Activated CD8-positive, alpha-beta memory T cell treated with anti-CD3 and anti-CD28 coated beads for 48 hours (primary cell): ENCODE measurements around the gene GPR32.
"Not testable (repeated sequence)": the region's sequence is repeated elsewhere in the genome, so short reads cannot be mapped to it uniquely, and the experiment has no call there.

ENCODE experiments used
- DNase-seq, 3 experiments: peaks; one replicate each; pipeline ENCODE4 v3.0.0-alpha.2; 2020; ENCODE audit warnings: low read depth in 2 of 3, low spot score in 2 of 3

Gene GPR32

DNA sequence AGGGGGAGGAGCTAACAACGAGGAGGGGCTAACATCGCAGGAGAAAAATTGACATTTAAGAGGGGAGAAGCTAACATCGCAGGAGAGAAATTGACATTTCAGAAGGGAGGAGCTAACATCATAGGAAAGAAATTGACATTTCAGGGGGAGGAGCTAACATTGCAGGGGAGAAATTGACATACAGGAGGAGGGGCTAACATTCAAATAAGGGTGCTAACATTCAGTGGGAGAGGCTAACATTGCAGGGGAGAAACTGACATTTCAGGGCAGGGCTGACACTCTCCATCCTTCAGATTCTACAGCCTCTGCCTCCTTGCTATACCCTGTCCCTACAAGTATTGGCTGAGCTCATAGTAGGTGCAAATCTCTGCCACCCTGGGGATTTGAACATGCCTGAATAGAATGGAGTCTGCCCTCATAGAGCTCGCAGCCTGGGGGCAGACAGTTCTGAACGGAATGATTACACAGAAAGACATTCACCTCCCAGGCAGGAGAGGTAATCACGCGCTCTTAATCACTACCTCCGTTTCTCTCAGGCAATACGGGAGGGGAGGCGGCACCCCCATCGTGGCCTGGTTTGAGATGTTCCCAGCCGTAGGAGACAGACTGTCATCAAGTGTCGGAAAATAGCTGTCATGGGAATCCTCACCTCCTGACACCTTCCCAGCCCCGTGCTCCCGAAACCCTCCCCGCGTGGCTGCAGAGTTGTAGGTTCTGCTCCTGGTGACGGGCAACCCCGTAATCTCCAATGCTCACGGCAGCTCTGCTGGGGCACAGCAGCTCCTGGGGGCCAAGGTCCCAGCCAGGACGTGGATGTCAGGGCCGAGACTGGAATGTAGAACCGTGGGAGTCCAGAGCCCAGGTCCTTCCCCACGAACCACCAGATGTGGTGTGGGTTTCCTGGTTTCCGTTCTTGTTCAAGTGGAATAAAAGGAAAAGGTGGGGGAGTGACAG is 9.5 kb downstream of the GPR32 start:
- DNase-seq, result no peak

DNA sequence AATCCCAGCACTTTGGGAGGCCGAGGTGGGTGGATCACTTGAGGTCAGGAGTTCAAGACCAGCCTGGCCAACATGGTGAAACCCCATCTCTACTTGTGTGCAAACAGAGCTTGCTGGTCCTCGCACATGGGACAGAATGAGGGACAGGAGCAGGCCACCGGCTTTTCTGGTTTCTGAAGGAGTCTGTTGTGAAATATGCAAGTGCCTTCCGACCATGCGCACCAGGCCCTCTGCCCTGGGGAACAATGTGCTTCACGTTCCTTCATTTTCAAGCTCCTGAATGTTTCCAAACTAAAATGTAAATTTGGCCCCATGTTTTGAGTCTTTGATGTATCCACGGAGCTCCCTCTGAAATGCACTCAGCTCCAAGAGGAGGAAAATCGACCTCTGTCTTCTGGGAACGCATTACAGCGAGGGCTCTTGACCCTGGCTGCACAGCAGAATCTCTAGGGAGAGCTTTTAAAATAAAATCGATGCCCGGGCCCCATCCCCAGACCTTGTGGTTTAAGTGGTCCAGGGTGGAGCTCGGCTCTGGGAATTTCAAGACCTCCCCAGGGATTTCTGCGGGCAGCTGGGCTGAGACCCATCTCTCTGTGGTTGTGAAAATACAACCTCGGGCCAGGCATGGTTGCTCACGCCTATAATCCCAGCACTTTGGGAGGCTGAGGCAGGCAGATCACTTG is 10.6 kb downstream of the GPR32 start:
- DNase-seq, result no peak

DNA sequence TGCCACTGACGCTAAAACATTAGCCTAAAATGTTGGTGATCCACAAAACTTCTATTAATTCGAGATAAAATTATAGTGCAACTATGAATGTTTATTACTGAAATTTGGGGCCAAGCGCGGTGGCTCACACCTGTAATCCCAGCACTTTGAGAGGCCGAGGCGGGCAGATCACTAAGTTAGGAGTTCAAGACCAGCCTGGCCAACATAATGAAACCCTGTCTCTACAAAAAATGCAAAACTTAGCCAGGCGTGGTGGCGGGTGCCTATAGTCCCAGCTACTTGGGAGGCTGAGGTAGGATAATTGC is 13.5 kb downstream of the GPR32 start:
- not testable (repeated sequence) for DNase-seq

DNA sequence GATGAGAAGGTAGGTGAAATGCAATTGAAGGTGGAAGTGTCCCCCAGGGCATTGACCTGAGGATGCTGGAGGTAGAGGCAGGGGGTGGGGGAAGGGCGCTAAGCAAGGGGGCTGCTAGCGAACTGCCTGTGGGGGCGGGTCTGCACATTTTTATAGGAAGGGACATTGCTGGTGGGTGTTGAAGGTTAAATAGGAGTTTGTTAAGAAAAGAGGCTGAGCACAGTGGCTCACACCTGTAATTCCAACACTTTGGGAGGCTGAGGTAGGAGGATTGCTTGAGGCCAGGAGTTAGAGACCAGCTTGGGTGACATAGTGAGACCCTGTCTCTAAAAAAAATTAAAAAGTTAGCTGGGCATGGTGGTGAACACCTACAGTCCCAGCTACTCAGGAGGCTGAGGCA is 14.4 kb downstream of the GPR32 start:
- DNase-seq, result no peak

DNA sequence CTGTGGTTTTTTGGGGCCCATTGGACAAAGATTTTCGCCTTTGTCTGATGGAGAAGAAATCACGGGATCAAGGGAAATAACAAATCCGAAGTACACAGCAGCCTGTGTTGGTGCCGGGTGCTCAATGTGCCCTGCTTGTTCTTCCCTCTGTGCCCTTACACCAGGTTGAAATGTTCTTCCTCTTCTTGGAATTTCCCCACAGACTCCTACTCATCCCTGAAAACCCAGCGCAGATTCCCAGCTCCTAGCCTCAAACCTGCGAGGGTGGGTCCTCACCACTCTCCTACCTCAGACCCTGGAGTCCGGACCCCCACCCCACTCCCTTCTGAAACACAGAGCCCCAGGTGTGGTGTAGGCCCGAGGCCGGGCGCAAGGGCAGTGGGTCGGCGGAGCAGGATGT is 15.1 kb downstream of the GPR32 start:
- DNase-seq, result no peak

DNA sequence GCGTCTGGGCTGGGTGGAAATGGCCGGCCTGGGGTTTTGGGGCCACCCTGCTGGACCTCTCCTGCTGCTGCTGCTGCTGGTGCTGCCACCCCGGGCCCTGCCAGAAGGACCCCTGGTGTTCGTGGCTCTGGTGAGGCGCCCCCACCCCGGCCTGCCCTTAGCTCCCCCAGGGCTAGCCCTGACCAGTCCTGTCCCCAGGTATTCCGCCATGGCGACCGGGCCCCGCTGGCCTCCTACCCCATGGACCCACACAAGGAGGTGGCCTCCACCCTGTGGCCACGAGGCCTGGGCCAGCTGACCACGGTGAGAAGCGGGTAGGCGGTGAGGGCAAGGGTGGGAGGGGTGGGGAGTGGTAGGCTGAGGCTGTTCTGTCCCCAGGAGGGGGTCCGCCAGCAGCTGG is 20.1 kb downstream of the GPR32 start, which contains the start of gene ACP4:
ACP4 (plus strand) TSS at position 20 of the 400 bp plus-strand sequence; CDS start at position 20, 0 bp downstream.
- DNase-seq, result no peak

DNA sequence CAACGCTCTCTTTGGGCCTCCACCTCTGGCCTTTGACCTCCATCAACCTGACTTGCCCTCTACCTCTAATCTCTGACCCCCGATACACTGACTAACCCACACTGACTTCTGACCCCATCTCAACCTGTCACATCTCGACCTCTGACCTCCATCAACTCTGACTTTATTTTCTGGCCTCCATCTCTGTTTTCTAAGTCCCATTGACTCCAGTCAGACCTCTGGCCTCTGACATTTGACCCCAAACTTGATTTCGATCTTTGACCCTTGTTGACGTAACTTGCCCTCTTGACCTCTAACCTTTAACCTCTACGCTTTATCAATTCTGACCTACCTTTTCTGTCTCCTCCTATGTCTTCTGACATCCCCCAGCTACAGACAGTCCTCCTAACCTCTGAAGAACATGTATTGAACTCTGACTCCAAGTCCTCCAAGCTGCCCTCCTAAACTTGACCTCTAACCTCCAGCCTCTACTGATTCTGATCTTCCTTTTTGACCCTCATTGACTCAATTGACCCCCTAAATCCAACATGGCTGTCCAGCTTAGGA is 20.7 kb downstream of the GPR32 start:
- DNase-seq, result no peak

DNA sequence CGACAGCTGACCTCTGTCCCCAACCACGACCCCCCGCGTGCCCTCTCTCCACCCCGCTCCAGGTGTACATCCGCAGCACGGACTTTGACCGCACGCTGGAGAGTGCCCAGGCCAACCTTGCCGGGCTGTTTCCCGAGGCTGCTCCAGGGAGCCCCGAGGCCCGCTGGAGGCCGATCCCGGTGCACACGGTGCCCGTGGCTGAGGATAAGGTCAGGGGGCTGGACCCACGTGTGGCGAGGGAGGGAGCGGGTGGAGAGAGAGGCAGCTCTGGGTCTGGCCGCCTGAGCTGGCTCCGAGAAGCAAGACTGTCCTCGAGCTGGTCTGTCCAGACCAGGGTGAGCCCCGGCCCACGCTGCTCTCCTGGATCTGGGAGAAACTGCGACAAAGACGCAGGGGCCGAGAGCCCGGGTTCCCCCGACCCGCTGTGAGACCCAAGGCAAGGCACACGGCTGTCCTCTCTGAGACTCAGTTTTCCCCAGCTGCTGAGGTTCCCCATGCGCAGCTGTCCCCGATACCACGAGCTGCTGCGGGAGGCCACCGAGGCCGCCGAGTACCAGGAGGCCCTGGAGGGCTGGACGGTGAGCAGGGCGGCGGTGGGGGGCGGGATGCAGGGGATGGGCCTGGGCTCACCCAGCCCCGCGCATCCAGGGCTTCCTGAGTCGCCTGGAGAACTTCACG is 21.5 kb downstream of the GPR32 start:
- no peak for DNase-seq

DNA sequence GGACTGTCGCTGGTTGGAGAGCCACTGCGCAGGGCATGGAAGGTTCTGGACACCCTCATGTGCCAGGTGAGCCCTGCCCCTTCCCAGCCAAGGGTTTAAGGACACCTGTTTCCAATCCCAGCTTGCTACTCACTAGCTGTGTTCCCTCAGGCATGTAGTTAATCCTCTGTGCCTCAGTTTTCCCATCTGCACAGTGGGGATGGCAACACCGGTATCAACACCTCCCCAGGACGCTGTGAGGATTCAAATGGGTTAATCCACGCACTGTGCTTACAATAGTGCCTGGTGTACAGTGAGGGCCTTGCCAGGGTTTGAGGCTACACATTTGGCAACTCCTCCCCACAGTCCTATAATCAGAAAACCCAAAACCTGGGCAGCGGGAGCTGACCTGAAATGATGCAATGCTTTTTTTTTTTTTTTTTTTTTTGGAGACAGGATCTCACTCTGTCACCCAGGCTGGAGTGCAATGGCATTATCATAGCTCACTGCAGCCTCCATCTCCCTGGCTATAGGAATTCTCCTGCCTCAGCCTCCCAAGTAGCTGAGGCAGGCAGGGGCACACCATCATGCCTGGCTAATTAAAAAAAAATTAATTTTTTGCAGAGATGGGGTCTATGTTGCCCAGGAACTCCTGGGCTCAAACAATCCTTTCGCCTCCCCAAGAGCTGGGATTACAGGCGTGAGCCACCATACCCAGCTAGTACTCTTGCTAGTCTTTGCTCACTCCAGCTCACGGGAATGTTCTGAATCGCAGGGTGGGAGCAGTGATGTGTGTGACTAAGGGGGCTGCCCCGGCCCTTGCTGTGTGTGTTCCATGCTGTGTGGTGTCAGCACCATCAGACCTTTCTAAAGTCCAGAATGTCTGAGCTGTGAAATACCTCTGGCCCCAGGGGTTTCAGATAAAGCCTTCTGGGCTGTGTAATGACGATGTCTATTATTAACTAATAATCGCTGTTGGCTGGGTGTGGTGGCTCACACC is 22.3 kb downstream of the GPR32 start:
- DNase-seq, result no peak

DNA sequence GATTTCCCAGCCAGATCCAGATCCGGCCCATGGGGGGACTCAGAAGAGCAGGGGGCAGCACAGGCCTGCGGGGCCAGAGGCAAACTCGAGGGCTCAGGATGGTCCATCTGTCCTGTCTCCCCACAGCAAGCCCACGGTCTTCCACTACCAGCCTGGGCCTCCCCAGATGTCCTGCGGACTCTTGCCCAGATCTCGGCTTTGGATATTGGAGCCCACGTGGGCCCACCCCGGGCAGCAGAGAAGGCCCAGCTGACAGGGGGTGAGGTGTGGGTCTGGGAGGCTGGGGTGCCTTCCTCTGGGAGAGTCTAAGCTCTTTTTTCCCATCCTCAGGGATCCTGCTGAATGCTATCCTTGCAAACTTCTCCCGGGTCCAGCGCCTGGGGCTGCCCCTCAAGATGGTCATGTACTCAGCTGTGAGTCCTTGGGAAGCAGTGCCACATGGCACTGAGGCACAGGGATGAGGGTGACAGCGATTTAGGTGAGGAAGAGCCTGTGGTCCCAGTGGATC is 23.3 kb downstream of the GPR32 start:
- no peak for DNase-seq

DNA sequence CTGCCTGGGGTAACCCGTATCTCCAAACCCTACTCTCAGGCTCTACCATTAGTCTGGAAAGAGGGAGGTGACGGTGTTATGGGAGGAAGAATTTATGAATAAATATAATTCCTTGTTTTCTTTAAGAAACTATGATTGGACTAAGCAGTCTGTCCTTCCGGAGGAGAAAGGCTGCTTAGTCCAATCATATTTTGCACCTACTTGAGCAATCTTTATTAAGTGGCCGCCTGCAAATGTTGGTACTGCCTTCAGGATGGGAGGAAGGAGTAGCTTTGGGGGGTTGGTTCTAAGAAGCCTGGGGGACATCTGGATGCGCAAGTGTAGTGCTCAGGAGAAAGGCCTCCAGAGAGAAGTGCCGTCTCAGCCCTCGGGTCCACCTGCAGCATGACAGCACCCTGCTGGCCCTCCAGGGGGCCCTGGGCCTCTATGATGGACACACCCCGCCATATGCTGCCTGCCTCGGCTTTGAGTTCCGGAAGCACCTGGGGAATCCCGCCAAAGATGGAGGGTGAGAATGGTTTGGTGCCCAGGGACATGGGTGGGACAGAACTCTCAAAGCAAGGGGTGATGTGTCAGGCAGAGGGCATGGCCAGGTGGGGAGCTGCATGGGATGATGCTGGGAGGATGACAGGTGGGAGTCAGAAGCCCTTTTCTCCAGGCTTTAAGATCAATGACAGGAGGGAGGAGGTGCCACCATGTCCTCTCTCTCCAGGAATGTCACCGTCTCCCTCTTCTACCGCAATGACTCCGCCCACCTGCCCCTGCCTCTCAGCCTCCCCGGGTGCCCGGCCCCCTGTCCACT is 24.0 kb downstream of the GPR32 start:
- no peak for DNase-seq

DNA sequence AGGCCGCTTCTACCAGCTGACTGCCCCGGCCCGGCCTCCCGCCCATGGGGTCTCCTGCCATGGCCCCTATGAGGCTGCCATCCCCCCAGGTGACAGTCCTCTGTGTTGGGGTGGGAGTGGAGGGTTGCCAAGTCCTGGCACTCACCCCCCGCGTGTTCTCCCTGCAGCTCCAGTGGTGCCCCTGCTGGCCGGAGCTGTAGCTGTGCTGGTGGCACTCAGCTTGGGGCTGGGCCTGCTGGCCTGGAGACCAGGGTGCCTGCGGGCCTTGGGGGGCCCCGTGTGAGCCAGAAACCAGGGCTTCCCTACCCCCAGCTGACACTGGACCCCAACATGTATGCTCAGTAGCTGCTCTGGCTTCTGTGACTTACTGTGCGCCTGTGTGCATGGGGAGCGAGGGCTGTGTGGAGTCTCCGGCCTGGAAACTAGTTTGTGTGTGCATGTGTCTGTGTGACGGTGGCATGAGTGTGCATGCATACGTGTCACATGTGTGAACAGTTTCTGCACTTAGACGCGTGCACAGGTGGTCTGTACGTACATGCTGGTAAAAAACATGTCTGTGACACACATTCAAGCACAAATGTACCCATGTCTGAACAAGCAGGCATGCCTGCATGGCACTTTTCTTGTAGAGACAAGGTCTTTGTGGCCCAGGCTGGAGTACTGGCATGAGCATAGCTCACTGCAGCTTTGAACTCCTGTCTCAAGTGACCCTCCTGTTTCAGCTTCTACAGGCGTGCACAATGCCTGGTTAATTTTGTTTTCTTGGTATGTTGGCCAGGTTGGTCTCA is 24.8 kb downstream of the GPR32 start:
- peak in 2 of 3 experiments; percentile 35 to 51 for DNase-seq

DNA sequence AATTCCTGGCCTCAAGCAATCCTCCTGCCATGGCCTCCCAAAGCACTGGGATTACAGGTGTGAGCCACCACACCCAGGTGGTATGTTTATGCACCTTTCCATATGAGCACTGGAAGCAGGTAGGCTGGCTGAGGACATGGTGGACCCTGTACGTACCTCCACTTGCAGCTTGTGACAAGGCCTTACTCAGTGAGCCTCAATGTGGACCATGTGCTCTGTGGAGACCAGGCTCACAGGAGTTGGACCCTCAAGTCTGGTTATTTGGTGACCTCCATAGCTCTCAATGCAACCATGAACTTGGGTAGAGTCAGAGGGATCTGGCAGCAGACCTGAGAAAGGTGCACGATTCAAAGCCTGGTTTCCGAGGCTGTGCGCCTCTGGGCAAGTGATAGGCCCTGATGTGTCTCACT is 25.4 kb downstream of the GPR32 start:
- DNase-seq, result no peak

DNA sequence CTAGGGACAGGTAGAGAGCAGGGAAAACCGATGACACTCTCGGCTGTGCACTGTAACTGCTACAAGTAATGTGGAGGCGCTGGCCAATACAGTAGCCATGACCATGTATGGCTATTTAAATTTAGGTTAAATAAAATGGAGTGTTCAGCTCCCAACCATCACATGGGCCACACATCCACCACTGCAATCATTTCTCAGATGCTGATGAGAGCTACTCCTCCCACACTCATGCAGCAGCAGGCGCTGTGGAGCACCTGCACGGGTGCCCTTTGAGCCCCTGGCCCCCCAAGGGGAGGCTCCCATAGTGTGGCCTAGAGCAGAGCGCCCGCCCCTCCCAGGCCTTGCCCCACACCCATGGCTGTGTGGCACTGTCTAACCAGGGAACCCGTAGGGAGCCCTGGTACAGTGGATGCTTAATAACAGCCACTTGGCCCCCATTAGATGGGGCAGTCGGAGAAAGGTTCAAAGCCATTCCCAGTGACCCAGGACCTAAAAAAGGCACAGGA is 25.9 kb downstream of the GPR32 start:
- DNase-seq, result no peak

DNA sequence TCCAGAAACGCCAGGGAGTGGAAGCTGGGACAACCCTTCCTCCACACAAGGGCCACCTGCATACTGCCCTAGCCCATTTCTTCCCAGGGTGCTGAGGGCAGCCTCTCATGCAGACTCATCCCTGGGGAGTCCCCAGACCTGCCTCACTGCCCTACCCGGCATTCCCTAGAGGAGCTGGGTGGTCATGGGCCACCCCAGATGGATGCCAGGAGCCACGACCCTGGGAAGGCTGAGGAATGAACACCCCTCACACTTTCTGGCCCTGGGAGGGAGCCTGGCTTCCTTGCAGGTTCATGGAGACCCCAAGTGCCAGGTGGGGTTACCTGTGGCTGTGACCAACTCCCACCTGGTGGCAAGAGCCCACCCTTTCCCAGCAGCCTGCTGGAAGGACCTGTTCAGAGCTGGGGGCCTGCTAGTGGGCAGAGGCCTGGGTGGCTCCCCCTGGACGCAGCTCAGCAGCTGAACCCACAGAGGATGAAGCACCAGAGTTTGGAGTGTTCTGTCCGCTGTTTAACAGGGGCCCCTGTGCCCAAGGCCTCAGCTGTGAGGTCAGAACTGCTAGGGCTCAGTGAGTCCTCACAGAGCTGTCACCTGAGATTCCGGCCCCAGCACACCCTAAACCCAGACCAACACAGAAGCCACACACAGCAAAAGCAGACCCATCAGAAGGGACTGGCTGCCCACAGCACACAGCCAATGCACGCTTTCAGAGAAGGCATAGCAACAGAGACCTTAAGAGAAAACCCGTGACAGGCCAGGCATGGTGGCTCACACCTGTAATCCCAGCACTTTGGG is 26.6 kb downstream of the GPR32 start:
- DNase-seq, result no peak

DNA sequence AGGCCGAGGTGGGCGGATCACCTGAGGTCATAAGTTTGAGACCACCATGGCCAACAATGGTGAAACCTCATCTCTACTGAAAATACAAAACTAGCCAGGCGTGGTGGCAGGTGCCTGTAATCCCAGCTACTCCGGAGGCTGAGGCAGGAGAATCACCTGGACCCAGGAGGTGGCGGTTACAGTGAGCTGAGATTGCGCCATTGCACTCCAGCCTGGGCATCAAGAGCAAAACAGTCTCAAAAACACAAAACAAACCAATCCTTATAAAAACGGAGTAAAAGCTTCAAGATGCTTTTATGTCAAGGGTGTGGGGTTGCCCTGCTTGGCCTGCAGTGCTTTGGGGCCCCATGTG is 27.1 kb downstream of the GPR32 start:
- no peak for DNase-seq

DNA sequence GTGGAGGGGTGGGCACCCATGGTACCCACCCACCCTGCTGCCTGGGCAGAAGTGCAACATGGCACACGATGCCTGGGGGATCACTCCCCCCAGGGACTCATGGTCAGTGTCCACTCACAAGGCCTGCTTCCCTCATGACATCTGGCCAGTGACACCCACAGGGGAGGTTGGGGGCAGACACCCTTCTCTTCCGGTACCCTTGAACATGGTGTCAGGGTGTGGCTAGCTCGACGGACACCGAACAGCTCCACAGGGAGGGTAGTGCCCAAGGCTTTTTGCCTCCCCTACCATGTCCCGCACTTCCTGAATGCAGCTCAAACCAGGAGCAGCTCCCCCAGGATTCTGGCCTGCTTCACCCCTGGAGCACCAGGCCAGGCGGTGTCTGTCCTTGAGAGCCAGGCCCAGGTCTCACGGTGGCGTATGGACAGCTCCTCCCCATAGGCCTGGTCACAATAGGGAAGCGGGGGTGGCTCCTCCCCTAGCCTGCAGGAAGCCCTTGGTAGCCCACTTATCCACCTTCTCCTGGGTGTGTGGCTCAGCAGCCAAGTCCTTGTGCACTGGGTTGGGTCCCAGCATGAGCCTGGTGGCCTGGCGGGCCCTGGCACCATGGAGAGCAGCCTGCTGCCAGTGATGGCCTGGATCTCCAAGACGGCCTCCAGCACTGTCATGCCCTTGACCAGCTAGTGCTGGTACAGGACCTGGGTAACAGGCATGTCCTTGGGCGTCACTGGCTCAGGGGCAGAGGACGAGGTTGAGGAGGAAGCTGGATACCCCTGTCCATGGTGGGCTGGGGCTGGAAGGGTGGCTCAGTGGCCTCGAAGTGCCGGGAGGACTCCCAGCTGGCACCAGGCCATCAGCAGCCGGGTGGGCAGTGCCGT is 27.8 kb downstream of the GPR32 start:
- DNase-seq, result no peak
